Ishikawa (cell line): ENCODE results near the gene ARHGAP26.

ENCODE experiments used
- CEBPB ChIP-seq: IDR thresholded peaks from 2 replicates; pipeline ENCODE4 v1.6.1; 2012
- EP300 ChIP-seq: IDR thresholded peaks from 2 replicates; pipeline ENCODE4 v1.6.1; 2012; ENCODE audit warnings: borderline replicate concordance
- TAF1 ChIP-seq: IDR thresholded peaks from 2 replicates; pipeline ENCODE4 v1.6.1; 2012; ENCODE audit warnings: low read depth, mild to moderate bottlenecking
- TCF12 ChIP-seq: IDR thresholded peaks from 2 replicates; pipeline ENCODE4 v1.6.1; 2012; ENCODE audit warnings: low read depth
- YY1 ChIP-seq: IDR thresholded peaks from 2 replicates; pipeline ENCODE4 v1.6.1; 2012; ENCODE audit warnings: low read depth
- TF ChIP-seq, protein P1 (sequence below): IDR thresholded peaks from 2 replicates; pipeline ENCODE4 v1.6.1; 2012
- TF ChIP-seq, protein P2 (sequence below): IDR thresholded peaks from 2 replicates; pipeline ENCODE4 v1.6.1; 2012
- TF ChIP-seq, protein P3 (sequence below): IDR thresholded peaks from 2 replicates; pipeline ENCODE4 v1.6.1; 2012; ENCODE audit warnings: low read depth, mild to moderate bottlenecking

- TF ChIP-seq, protein P1, sequence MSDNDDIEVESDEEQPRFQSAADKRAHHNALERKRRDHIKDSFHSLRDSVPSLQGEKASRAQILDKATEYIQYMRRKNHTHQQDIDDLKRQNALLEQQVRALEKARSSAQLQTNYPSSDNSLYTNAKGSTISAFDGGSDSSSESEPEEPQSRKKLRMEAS = no peak
- no peak for TF ChIP-seq TAF1
- no peak for TF ChIP-seq TCF12
- no peak for TF ChIP-seq EP300
- TF ChIP-seq, protein P2, sequence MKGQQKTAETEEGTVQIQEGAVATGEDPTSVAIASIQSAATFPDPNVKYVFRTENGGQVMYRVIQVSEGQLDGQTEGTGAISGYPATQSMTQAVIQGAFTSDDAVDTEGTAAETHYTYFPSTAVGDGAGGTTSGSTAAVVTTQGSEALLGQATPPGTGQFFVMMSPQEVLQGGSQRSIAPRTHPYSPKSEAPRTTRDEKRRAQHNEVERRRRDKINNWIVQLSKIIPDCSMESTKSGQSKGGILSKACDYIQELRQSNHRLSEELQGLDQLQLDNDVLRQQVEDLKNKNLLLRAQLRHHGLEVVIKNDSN = no peak
- no peak for TF ChIP-seq YY1
- no peak for TF ChIP-seq CEBPB
- TF ChIP-seq, protein P3, sequence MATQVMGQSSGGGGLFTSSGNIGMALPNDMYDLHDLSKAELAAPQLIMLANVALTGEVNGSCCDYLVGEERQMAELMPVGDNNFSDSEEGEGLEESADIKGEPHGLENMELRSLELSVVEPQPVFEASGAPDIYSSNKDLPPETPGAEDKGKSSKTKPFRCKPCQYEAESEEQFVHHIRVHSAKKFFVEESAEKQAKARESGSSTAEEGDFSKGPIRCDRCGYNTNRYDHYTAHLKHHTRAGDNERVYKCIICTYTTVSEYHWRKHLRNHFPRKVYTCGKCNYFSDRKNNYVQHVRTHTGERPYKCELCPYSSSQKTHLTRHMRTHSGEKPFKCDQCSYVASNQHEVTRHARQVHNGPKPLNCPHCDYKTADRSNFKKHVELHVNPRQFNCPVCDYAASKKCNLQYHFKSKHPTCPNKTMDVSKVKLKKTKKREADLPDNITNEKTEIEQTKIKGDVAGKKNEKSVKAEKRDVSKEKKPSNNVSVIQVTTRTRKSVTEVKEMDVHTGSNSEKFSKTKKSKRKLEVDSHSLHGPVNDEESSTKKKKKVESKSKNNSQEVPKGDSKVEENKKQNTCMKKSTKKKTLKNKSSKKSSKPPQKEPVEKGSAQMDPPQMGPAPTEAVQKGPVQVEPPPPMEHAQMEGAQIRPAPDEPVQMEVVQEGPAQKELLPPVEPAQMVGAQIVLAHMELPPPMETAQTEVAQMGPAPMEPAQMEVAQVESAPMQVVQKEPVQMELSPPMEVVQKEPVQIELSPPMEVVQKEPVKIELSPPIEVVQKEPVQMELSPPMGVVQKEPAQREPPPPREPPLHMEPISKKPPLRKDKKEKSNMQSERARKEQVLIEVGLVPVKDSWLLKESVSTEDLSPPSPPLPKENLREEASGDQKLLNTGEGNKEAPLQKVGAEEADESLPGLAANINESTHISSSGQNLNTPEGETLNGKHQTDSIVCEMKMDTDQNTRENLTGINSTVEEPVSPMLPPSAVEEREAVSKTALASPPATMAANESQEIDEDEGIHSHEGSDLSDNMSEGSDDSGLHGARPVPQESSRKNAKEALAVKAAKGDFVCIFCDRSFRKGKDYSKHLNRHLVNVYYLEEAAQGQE = no peak
These were observed 59.6 kb downstream of the ARHGAP26 start for GRCh38 chr5:142829801-142830220.
